Neural cell (in vitro differentiated cells): ENCODE data around the gene KIF12. TPM values are rescaled to one million over a fixed set of nuclear protein-coding genes. Genes with fewer than 3 reads are reported as not detected.

Experiments used
- H2AFZ ChIP-seq: fragments of 200-600, 300-800 bp; sonication (generic), shearing (Covaris generic); 2 replicates; pipeline ENCODE4 v1.6.0; 2014; ENCODE audit warnings: low read depth, mild to moderate bottlenecking, antibody characterized with exemption, low read length, moderate library complexity
- H3F3A ChIP-seq: fragments of 200-600 bp; shearing (Covaris generic); 2 replicates; pipeline ENCODE4 v1.6.1; 2016; ENCODE audit warnings: mild to moderate bottlenecking, moderate library complexity, mixed read lengths, antibody characterized with exemption, low read length; ENCODE audit not compliant: insufficient read depth, poor library complexity, severe bottlenecking
- H3K27ac ChIP-seq: fragments of 200-600, 300-800 bp; sonication (generic), shearing (Covaris generic); 2 replicates; pipeline ENCODE4 v1.5.1; 2014; ENCODE audit warnings: mild to moderate bottlenecking, low read length, moderate library complexity
- H3K27me3 ChIP-seq: fragments of 300-800, 200-600 bp; sonication (generic), shearing (Covaris generic); 2 replicates; pipeline ENCODE4 v1.6.0; 2014; ENCODE audit warnings: mild to moderate bottlenecking, low read depth, low read length, moderate library complexity; ENCODE audit not compliant: insufficient read depth
- H3K36me3 ChIP-seq: fragments of 300-800, 200-600 bp; sonication (generic), shearing (Covaris generic); 2 replicates; pipeline ENCODE4 v1.5.1; 2014; ENCODE audit warnings: mild to moderate bottlenecking, antibody characterized with exemption, low read length, moderate library complexity; ENCODE audit not compliant: insufficient read depth
- H3K4me2 ChIP-seq: fragments of 300-800, 200-600 bp; sonication (generic), shearing (Covaris generic); 2 replicates; pipeline ENCODE4 v1.6.0; 2014; ENCODE audit warnings: mild to moderate bottlenecking, low read length
- H3K4me3 ChIP-seq: fragments of 300-800, 200-600 bp; sonication (generic), shearing (Covaris generic); 2 replicates; pipeline ENCODE4 v1.5.1; 2014; ENCODE audit warnings: mild to moderate bottlenecking, low read length, moderate library complexity
- H3K79me2 ChIP-seq: fragments of 200-600 bp; shearing (Covaris generic); replicated peaks from 2 replicates; pipeline ENCODE4 v1.6.0; 2014; ENCODE audit warnings: mild to moderate bottlenecking, low read length, moderate library complexity; ENCODE audit not compliant: insufficient read depth
- H3K9ac ChIP-seq: fragments of 300-800, 200-600 bp; sonication (generic), shearing (Covaris generic); 2 replicates; pipeline ENCODE4 v1.6.1; 2016; ENCODE audit warnings: mild to moderate bottlenecking, low read length, mixed read lengths
- H3K9me2 ChIP-seq: fragments of 200-600 bp; shearing (Covaris generic); 2 replicates; pipeline ENCODE4 v1.6.1; 2016; ENCODE audit warnings: mild to moderate bottlenecking, low read length, mixed read lengths; ENCODE audit not compliant: insufficient read depth
- H3K9me3 ChIP-seq: fragments of 200-600, 300-800 bp; sonication (generic), shearing (Covaris generic); 2 replicates; pipeline ENCODE4 v1.6.1; 2016; ENCODE audit warnings: mild to moderate bottlenecking, mixed run types, low read length, moderate library complexity, mixed read lengths
- H4K20me1 ChIP-seq: fragments of 200-600 bp; shearing (Covaris generic); 2 replicates; pipeline ENCODE4 v1.6.1; 2016; ENCODE audit warnings: mild to moderate bottlenecking, mixed run types; ENCODE audit not compliant: insufficient read depth
- EP300 ChIP-seq: fragments of 450-650 bp; conservative IDR thresholded peaks from 2 replicates; pipeline ENCODE4 v1.6.1; 2014; ENCODE audit warnings: antibody characterized with exemption, mild to moderate bottlenecking, moderate library complexity; ENCODE audit not compliant: poor library complexity, severe bottlenecking
- EZH2 ChIP-seq: fragments of 200-600, 300-800 bp; shearing (Covaris generic), sonication (generic); IDR thresholded peaks from 2 replicates; pipeline ENCODE4 v1.6.1; 2014; ENCODE audit warnings: antibody characterized with exemption, low read length, borderline replicate concordance, mild to moderate bottlenecking; ENCODE audit not compliant: insufficient read depth, poor library complexity, severe bottlenecking
- MXI1 ChIP-seq: fragments of 450-650 bp; conservative IDR thresholded peaks from 2 replicates; pipeline ENCODE4 v1.6.1; 2014; ENCODE audit warnings: antibody characterized with exemption, mild to moderate bottlenecking; ENCODE audit not compliant: poor library complexity, severe bottlenecking
- POLR2AphosphoS5 ChIP-seq: IDR thresholded peaks from 2 replicates; pipeline ENCODE4 v1.6.1; 2012
- RAD21 ChIP-seq: fragments of 450-650 bp; conservative IDR thresholded peaks from 2 replicates; pipeline ENCODE4 v1.6.1; 2014; ENCODE audit warnings: antibody characterized with exemption, mild to moderate bottlenecking, moderate library complexity
- SMC3 ChIP-seq: fragments of 450-650 bp; conservative IDR thresholded peaks from 2 replicates; pipeline ENCODE4 v1.6.1; 2014; ENCODE audit warnings: antibody characterized with exemption, mild to moderate bottlenecking, moderate library complexity; ENCODE audit not compliant: poor library complexity
- TAF1 ChIP-seq: IDR thresholded peaks from 2 replicates; pipeline ENCODE4 v1.6.1; 2012; ENCODE audit warnings: low read depth
- polyA plus RNA-seq: library from polyadenylated mRNA; depleted of rRNA; stranded (reverse); fragments of >200 nt; gene quantifications from 2 replicates; pipeline ENCODE4 v1.2.3, GENCODE V29; 2014
- TF ChIP-seq, protein P1 (sequence below): fragments of 450-650 bp; IDR thresholded peaks from 2 replicates; pipeline ENCODE4 v1.5.1; 2014; ENCODE audit warnings: antibody characterized with exemption, mild to moderate bottlenecking, moderate library complexity; ENCODE audit not compliant: poor library complexity, severe bottlenecking
- TF ChIP-seq, protein P2 (sequence below): IDR thresholded peaks from 2 replicates; pipeline ENCODE4 v1.6.1; 2012; ENCODE audit warnings: borderline replicate concordance

Gene KIF12
- polyA plus RNA-seq, 1 donor from 2014 or later, result not detected

DNA sequence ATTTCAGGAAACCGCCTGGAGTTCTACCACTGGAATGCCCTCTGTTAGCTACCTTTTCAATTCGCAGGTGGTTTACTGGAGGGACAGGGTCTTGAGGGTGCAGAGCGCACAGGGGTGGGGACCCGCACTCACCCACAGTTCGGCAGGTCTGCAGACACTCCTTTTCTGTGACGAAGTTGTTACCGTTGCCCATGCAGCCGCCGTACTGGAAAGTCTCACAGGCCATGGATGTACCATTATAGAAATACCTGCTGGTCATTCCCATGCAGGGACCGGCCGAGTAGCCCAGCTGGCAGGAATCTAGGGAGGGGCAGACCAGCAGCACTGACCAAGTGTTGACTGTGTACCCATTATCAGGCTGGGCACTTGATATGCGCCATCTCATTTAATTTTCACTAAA lies 37.8 kb downstream of the KIF12 start:
- H3K9ac ChIP-seq, result no peak overlapping the region
- no peaks in the 10 kb centered on the region for H4K20me1 ChIP-seq
- no peaks in the 10 kb centered on the region for H3F3A ChIP-seq
- TF ChIP-seq POLR2AphosphoS5, result no peak
- TF ChIP-seq MXI1, result no peak
- no peak for TF ChIP-seq SMC3
- TF ChIP-seq, protein P1, sequence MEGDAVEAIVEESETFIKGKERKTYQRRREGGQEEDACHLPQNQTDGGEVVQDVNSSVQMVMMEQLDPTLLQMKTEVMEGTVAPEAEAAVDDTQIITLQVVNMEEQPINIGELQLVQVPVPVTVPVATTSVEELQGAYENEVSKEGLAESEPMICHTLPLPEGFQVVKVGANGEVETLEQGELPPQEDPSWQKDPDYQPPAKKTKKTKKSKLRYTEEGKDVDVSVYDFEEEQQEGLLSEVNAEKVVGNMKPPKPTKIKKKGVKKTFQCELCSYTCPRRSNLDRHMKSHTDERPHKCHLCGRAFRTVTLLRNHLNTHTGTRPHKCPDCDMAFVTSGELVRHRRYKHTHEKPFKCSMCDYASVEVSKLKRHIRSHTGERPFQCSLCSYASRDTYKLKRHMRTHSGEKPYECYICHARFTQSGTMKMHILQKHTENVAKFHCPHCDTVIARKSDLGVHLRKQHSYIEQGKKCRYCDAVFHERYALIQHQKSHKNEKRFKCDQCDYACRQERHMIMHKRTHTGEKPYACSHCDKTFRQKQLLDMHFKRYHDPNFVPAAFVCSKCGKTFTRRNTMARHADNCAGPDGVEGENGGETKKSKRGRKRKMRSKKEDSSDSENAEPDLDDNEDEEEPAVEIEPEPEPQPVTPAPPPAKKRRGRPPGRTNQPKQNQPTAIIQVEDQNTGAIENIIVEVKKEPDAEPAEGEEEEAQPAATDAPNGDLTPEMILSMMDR, result no peak
- H3K36me3 ChIP-seq, result no peaks in the 10 kb centered on the region
- H3K27me3 ChIP-seq, result no peaks in the 10 kb centered on the region
- H2AFZ ChIP-seq, result no peak overlapping the region
- H3K4me2 ChIP-seq, result no peak overlapping the region
- no peak overlapping the region for H3K4me3 ChIP-seq
- no peaks in the 10 kb centered on the region for H3K9me2 ChIP-seq
- peaks cover 3% of the 10 kb centered on the region for H3K9me3 ChIP-seq
- H3K79me2 ChIP-seq, result no peaks in the 10 kb centered on the region
- no peak overlapping the region for H3K27ac ChIP-seq

DNA sequence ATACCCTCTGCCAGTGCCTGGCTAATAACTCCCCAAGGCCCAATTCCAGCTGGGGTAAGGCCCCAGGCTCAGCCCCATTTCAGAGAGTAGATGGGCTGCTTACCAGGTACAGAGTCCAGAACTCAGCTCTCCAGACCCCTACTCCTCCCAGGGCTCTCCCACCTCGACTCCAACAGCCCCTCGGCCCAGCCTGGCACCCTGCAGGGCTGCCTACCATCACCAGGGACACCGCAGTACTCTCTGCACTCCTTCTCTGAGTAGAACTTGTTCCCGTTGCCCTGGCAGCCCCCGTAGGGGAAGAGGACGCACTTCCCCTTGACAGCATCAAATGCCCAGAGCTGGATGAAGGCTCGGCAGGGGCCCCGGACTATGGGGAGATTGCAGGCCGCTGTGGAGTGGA lies 38.4 kb downstream of the KIF12 start:
- Histone ChIP-seq H3K9me3 (peaks cover 3% of the 10 kb centered on the region), H3K4me3 (no peak overlapping the region), H2AFZ (no peak overlapping the region), H3K27me3 (no peaks in the 10 kb centered on the region), H3K9ac (no peak overlapping the region), H3K27ac (no peak overlapping the region), H3K79me2 (no peaks in the 10 kb centered on the region), H3K9me2 (no peaks in the 10 kb centered on the region), H3K4me2 (no peak overlapping the region), H4K20me1 (no peaks in the 10 kb centered on the region), H3F3A (no peaks in the 10 kb centered on the region), H3K36me3 (no peaks in the 10 kb centered on the region)
- TF ChIP-seq, protein P1, result no peak
- TF ChIP-seq RAD21, result no peak
- no peak for TF ChIP-seq TAF1
- no peak for TF ChIP-seq EP300
- no peak for TF ChIP-seq POLR2AphosphoS5
- no peak for TF ChIP-seq SMC3
- no peak for TF ChIP-seq MXI1
- TF ChIP-seq, protein P2, sequence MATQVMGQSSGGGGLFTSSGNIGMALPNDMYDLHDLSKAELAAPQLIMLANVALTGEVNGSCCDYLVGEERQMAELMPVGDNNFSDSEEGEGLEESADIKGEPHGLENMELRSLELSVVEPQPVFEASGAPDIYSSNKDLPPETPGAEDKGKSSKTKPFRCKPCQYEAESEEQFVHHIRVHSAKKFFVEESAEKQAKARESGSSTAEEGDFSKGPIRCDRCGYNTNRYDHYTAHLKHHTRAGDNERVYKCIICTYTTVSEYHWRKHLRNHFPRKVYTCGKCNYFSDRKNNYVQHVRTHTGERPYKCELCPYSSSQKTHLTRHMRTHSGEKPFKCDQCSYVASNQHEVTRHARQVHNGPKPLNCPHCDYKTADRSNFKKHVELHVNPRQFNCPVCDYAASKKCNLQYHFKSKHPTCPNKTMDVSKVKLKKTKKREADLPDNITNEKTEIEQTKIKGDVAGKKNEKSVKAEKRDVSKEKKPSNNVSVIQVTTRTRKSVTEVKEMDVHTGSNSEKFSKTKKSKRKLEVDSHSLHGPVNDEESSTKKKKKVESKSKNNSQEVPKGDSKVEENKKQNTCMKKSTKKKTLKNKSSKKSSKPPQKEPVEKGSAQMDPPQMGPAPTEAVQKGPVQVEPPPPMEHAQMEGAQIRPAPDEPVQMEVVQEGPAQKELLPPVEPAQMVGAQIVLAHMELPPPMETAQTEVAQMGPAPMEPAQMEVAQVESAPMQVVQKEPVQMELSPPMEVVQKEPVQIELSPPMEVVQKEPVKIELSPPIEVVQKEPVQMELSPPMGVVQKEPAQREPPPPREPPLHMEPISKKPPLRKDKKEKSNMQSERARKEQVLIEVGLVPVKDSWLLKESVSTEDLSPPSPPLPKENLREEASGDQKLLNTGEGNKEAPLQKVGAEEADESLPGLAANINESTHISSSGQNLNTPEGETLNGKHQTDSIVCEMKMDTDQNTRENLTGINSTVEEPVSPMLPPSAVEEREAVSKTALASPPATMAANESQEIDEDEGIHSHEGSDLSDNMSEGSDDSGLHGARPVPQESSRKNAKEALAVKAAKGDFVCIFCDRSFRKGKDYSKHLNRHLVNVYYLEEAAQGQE, result no peak
- TF ChIP-seq EZH2, result no peak
